B cell (primary cell): ENCODE measurements around the gene EFHD2. TPM values are rescaled to one million over a fixed set of nuclear protein-coding genes. Genes with fewer than 3 reads are reported as not detected.

Source experiments
- ATAC-seq: fragments of 200-7000 bp; cut with Tn5 transposase; one replicate; pipeline ENCODE4 v1.10.0; 2021; ENCODE audit warnings: low read depth, mild to moderate bottlenecking, moderate number of reproducible peaks, moderate library complexity
- CTCF ChIA-PET: fragments of 350-600 bp; sonication (Branson Sonifier 250); formaldehyde crosslinking; loops from one replicate; lab custom pipeline; 2021; ENCODE audit warnings: antibody characterized with exemption, inconsistent platforms; lab: Charles Lee
- POLR2A ChIA-PET: fragments of 350-600 bp; sonication (Branson Sonifier 250); formaldehyde crosslinking; loops from one replicate; lab custom pipeline; 2021; ENCODE audit warnings: antibody characterized with exemption; lab: Charles Lee
- DNase-seq: peaks from one replicate; pipeline ENCODE4 v3.0.0; 2013
- H2AFZ ChIP-seq: 2 replicates; pipeline ENCODE4 v1.6.1; 2012; ENCODE audit warnings: mild to moderate bottlenecking, low read depth, low read length; ENCODE audit not compliant: insufficient read depth, poor library complexity, severe bottlenecking
- H3K27ac ChIP-seq, 2 donors: 1 replicate in 1 of 2; 2 replicates in 1 of 2; pipeline ENCODE4 v1.5.1; 2012 to 2013; ENCODE audit warnings: low read length in 2 of 2, mild to moderate bottlenecking in 2 of 2, moderate library complexity in 1 of 2
- H3K27me3 ChIP-seq, 4 experiments: fragments of 200-600 bp in 1 of 4; sonication (generic) in 1 of 4; replicated peaks in 1 of 4; 1 replicate in 2 of 4; 2 replicates in 2 of 4; pipeline versions ENCODE4 v1.6.1 to v1.7.0; 2013 to 2016; ENCODE audit warnings: low read length in 3 of 4, mild to moderate bottlenecking in 2 of 4, mixed read lengths in 1 of 4, moderate library complexity in 1 of 4; ENCODE audit not compliant: insufficient read depth in 4 of 4, control insufficient read depth in 3 of 4; ENCODE audit errors: control extremely low read depth in 1 of 4
- H3K36me3 ChIP-seq, 2 experiments: replicated peaks in 1 of 2; 1 replicate in 1 of 2; 2 replicates in 1 of 2; pipeline versions ENCODE4 v1.6.1 to v1.7.1; 2013; ENCODE audit warnings: low read length in 1 of 2; ENCODE audit not compliant: insufficient read depth in 2 of 2, control insufficient read depth in 1 of 2; ENCODE audit errors: control extremely low read depth in 1 of 2, extremely low read depth in 1 of 2
- H3K4me1 ChIP-seq, 2 donors: fragments of 200-600 bp in 1 of 2; sonication (generic) in 1 of 2; 1 replicate in 1 of 2; 2 replicates in 1 of 2; pipeline versions ENCODE4 v1.5.1 to v1.6.1; 2013 to 2017; ENCODE audit warnings: low read length in 2 of 2; ENCODE audit not compliant: control insufficient read depth in 2 of 2, insufficient read depth in 2 of 2
- H3K4me2 ChIP-seq: replicated peaks from 2 replicates; pipeline ENCODE3; 2012; ENCODE audit warnings: mild to moderate bottlenecking, low read depth, low read length; ENCODE audit not compliant: poor library complexity, severe bottlenecking
- H3K4me3 ChIP-seq, 5 experiments: fragments of 200-600 bp in 1 of 5; sonication (generic) in 1 of 5; 1 replicate in 3 of 5; 2 replicates in 2 of 5; pipeline versions ENCODE4 v1.5.1 to v1.7.0; 2011 to 2016; ENCODE audit warnings: low read length in 4 of 5, mild to moderate bottlenecking in 4 of 5, low read depth in 2 of 5, control low read depth in 1 of 5, moderate library complexity in 1 of 5; ENCODE audit not compliant: insufficient read depth in 1 of 5; ENCODE audit errors: control extremely low read depth in 1 of 5, extremely low read depth in 1 of 5
- H3K79me2 ChIP-seq: fragments of 200-600 bp; sonication (generic); one replicate; pipeline ENCODE4 v1.6.0; 2016; ENCODE audit warnings: low read length; ENCODE audit not compliant: control insufficient read depth, insufficient read depth
- H3K9ac ChIP-seq: fragments of 200-600 bp; sonication (generic); 2 replicates; pipeline ENCODE4 v1.6.1; 2017; ENCODE audit warnings: mild to moderate bottlenecking, low read length, moderate library complexity
- H3K9me3 ChIP-seq, 3 donors: one replicate each; pipeline versions ENCODE4 v1.6.1 to v1.7.1; 2013; ENCODE audit warnings: low read length in 2 of 3; ENCODE audit not compliant: control insufficient read depth in 2 of 3, insufficient read depth in 1 of 3; ENCODE audit errors: control extremely low read depth in 1 of 3
- H4K20me1 ChIP-seq: 2 replicates; pipeline ENCODE4 v1.6.0; 2012; ENCODE audit warnings: mild to moderate bottlenecking, low read length; ENCODE audit not compliant: insufficient read depth, control insufficient read depth, poor library complexity, severe bottlenecking
- H3K27ac Mint-ChIP-seq: one replicate; pipeline ENCODE4 v1.8.0; 2021; ENCODE audit warnings: mixed read lengths
- H3K27me3 Mint-ChIP-seq: one replicate; pipeline ENCODE4 v1.8.0; 2021; ENCODE audit warnings: mixed read lengths
- H3K4me1 Mint-ChIP-seq: one replicate; pipeline ENCODE4 v1.8.0; 2021; ENCODE audit warnings: mixed read lengths
- H3K4me3 Mint-ChIP-seq: one replicate; pipeline ENCODE4 v1.8.0; 2021; ENCODE audit warnings: mixed read lengths
- H3K9me3 Mint-ChIP-seq: one replicate; pipeline ENCODE4 v1.8.0; 2022; ENCODE audit warnings: mixed read lengths; ENCODE audit not compliant: insufficient read depth
- CTCF ChIP-seq: fragments of 200-600 bp; IDR thresholded peaks from one replicate; pipeline ENCODE4 v1.8.0; 2022; ENCODE audit warnings: antibody characterized with exemption, mild to moderate bottlenecking
- EZH2 ChIP-seq: IDR thresholded peaks from 2 replicates; pipeline ENCODE4 v1.6.1; 2012; ENCODE audit warnings: borderline replicate concordance, low read depth, mild to moderate bottlenecking, moderate library complexity, low read length; ENCODE audit not compliant: insufficient read depth, poor library complexity, severe bottlenecking
- WGBS: methylation state at CpG from one replicate; pipeline ENCODE4 v1.1.5; 2013; ENCODE audit warnings: missing lambda C conversion rate; ENCODE audit not compliant: insufficient coverage; 5-methylcytosine and 5-hydroxymethylcytosine counted together
- intact Hi-C: fragments of 100-400 bp; cut with micrococcal nuclease; formaldehyde crosslinking; loops from one replicate; pipeline ENCODE4 v1.10.0; 2022
- polyA plus RNA-seq: library from polyadenylated mRNA; depleted of rRNA; stranded (reverse); fragments of >200 nt; gene quantifications from 2 replicates; pipeline ENCODE4 v1.2.3, GENCODE V29; 2012
- total RNA-seq, 2 donors: library from RNA; stranded (reverse); fragments of 120-200 nt in 1 of 2; gene quantifications; 1 replicate in 1 of 2; 2 replicates in 1 of 2; pipeline versions ENCODE4 v1.2.3 to v1.2.4, GENCODE V29; 2013 to 2022

Gene EFHD2
- total and polyA plus RNA-seq, 2 donors (not counting 1 experiment from before 2014, with no cell fraction given) = 39.3 to 67.2 TPM

- Histone ChIP-seq H3K27ac (no peak overlapping the region), H2AFZ (no peak overlapping the region), H4K20me1 (no peaks in the 10 kb centered on the region), H3K79me2 (no peaks in the 10 kb centered on the region), H3K27me3 (no peaks in the 10 kb centered on the region), H3K4me2 (no peak overlapping the region), H3K4me1 (no peaks in the 10 kb centered on the region), H3K9me3 (peaks cover 3 to 11% (median 6%) of the 10 kb centered on the region in 3 donors), H3K4me3 (no peak overlapping the region), H3K9ac (no peak overlapping the region), H3K36me3 (no peaks in the 10 kb centered on the region)
- Mint-ChIP-seq H3K27ac (no peak overlapping the region), H3K4me1 (peaks cover 4% of the 10 kb centered on the region), H3K27me3 (peaks cover 3% of the 10 kb centered on the region), H3K9me3 (peaks cover 2% of the 10 kb centered on the region), H3K4me3 (no peak overlapping the region)
- intact Hi-C loops = no loop called here
- no peak for TF ChIP-seq EZH2
- TF ChIP-seq CTCF = no peak
- POLR2A ChIA-PET = interaction anchor here (0.6 kb wide), 1 partner anchor 19 kb away, joined by 3 read pairs; no protein-coding TSS in a partner anchor
- no peak for ATAC-seq
- CTCF ChIA-PET = interaction anchor here (1.1 to 1.8 kb wide), 3 partner anchors 15 to 78 kb away, joined by 3 to 10 read pairs (median 6); no protein-coding TSS in a partner anchor
- DNase-seq = no peak
- 98% methylated on average over 6 of the region's 7 CpGs for WGBS
These were observed 8.2 kb upstream of the EFHD2 start for GRCh38 chr1:15401391-15402055.

GRCh38 chr1:15402809-15403450, 6.8 kb upstream of the EFHD2 start:
- Mint-ChIP-seq H3K9me3 (peaks cover 2% of the 10 kb centered on the region), H3K27me3 (peaks cover 3% of the 10 kb centered on the region), H3K27ac (no peak overlapping the region), H3K4me3 (no peak overlapping the region), H3K4me1 (peaks cover 4% of the 10 kb centered on the region)
- Histone ChIP-seq H4K20me1 (no peaks in the 10 kb centered on the region), H3K4me2 (no peak overlapping the region), H3K4me1 (no peaks in the 10 kb centered on the region), H3K27ac (no peak overlapping the region), H3K9me3 (peaks cover 3 to 11% (median 6%) of the 10 kb centered on the region in 3 donors), H3K4me3 (no peak overlapping the region), H3K36me3 (no peaks in the 10 kb centered on the region), H3K27me3 (no peaks in the 10 kb centered on the region), H2AFZ (no peak overlapping the region), H3K79me2 (no peaks in the 10 kb centered on the region), H3K9ac (no peak overlapping the region)
- no peak for ATAC-seq
- ChIA-PET CTCF (interaction anchor here (1.5 kb wide), 1 partner anchor 79 kb away, joined by 6 read pairs; no protein-coding TSS in a partner anchor), POLR2A (no interaction called here)
- DNase-seq = no peak
- TF ChIP-seq CTCF = no peak
- TF ChIP-seq EZH2 = no peak
- intact Hi-C loops = no loop called here
- 100% methylated on average over 1 of the region's 5 CpGs for WGBS
